ENCODE results near the gene FTSJ1. TPM values are rescaled to one million over a fixed set of nuclear protein-coding genes. Genes with fewer than 3 reads are reported as not detected.

The FTSJ1 gene
- total and polyA plus RNA-seq, 2 of the 8 experiments (the other 6 are each of a cell fraction or from before 2014, with no cell fraction given): 62.4 to 80.4 TPM

DNA sequence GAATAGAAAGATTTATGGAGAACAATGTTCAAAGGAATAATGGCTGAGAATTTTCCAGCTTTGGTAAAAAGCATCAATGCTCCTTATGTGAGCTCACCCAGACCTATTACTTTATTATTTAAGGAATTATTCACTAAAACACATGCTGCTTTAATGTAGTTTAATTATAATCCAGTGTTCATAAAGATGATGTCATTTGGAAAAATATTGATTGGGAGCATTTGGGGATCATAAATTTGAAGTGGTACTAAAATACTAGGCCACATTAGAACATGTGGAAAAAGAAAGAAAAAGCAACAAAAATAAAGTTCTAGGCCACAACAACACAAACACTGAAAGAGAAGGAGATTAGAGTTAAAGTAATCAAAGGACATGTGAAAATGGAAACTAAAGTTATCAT, 25.9 kb upstream of the FTSJ1 start:
- Histone ChIP-seq H3K79me1 (ENCODE audit: low read depth, low read length) (no peaks in the 10 kb centered on the region), H4K8ac (ENCODE audit: extremely low read depth, insufficient read depth, low read length) (no peak overlapping the region), H4K91ac (replicated peaks; ENCODE audit: insufficient read length, low read length) (no peak overlapping the region), H3K14ac (ENCODE audit: insufficient read length) (no peak overlapping the region), H3K27me3 (replicated peaks in 1 of 4; ENCODE audit: control insufficient read depth in 3 of 4, extremely low read depth in 1 of 4, insufficient read depth in 3 of 4, low read length in 3 of 4) (no peaks in the 10 kb centered on the region), H3K4ac (replicated peaks; ENCODE audit: insufficient read length, low read depth, low read length) (no peak overlapping the region), H3K4me2 (ENCODE audit: insufficient read depth in 1 of 2, low read depth in 2 of 2, low read length in 2 of 2) (no peak overlapping the region), H2BK5ac (ENCODE audit: low read depth, low read length) (no peak overlapping the region), H2BK12ac (ENCODE audit: low read depth, low read length) (no peak overlapping the region), H3K4me3 (ENCODE audit: extremely low read depth in 1 of 4, insufficient read depth in 2 of 4, low read depth in 3 of 4, low read length in 4 of 4) (no peak overlapping the region), H2BK120ac (replicated peaks; ENCODE audit: low read depth, low read length) (no peak overlapping the region), H4K5ac (ENCODE audit: insufficient read length, low read depth, low read length) (no peak overlapping the region), H3K4me1 (replicated peaks in 1 of 4; ENCODE audit: control insufficient read depth in 3 of 4, insufficient read depth in 4 of 4, low read length in 3 of 4) (no peaks in the 10 kb centered on the region), H2AFZ (ENCODE audit: low read length) (no peak overlapping the region), H3K79me2 (ENCODE audit: control insufficient read depth in 1 of 2, insufficient read depth in 2 of 2, low read length in 2 of 2) (no peaks in the 10 kb centered on the region), H3K23me2 (ENCODE audit: low read depth, low read length) (no peaks in the 10 kb centered on the region), H3K23ac (ENCODE audit: insufficient read length) (no peak overlapping the region), H3K18ac (ENCODE audit: extremely low read depth, low read length) (no peak overlapping the region), H2BK15ac (ENCODE audit: low read length) (no peak overlapping the region), H2BK20ac (ENCODE audit: low read length) (no peak overlapping the region), H3K56ac (replicated peaks; ENCODE audit: insufficient read length, low read depth, low read length) (no peak overlapping the region), H3K36me3 (ENCODE audit: control insufficient read depth in 2 of 4, insufficient read depth in 4 of 4, low read length in 3 of 4) (no peaks in the 10 kb centered on the region), H3K9ac (replicated peaks in 1 of 4; ENCODE audit: extremely low read depth in 1 of 4, low read depth in 3 of 4, low read length in 3 of 4) (no peak overlapping the region), H2AK5ac (ENCODE audit: low read depth, low read length) (no peak overlapping the region), H3K27ac (ENCODE audit: low read depth, low read length) (no peak overlapping the region), H4K20me1 (replicated peaks in 1 of 2; ENCODE audit: control insufficient read depth in 1 of 2, insufficient read depth in 2 of 2, low read length in 2 of 2) (no peaks in the 10 kb centered on the region), H3K9me3 (ENCODE audit: insufficient read depth in 2 of 2, low read depth in 1 of 2, low read length in 1 of 2) (no peaks in the 10 kb centered on the region)
- POLR2A ChIA-PET (ENCODE audit: partially characterized antibody): no interaction called here
- no peak for DNase-seq (ENCODE audit: low read depth in 1 of 2, low spot score in 2 of 2)
- CTCF ChIA-PET (ENCODE audit: partially characterized antibody): no interaction called here
- FAIRE-seq: no peak
- TF ChIP-seq BACH1 (IDR thresholded peaks at IDR 0.05; ENCODE audit: low read length): no peak
- TF ChIP-seq JUND (IDR thresholded peaks at IDR 0.05; ENCODE audit: low read length): no peak
- no peak for TF ChIP-seq CTCF (IDR thresholded peaks at IDR 0.05; ENCODE audit: control extremely low read depth in 1 of 3, insufficient read depth in 1 of 3, low read depth in 1 of 3, low read length in 3 of 3)
- no peak for TF ChIP-seq SIX5 (IDR thresholded peaks at IDR 0.05; ENCODE audit: low read depth, low read length)
- no peak for TF ChIP-seq GABPA (IDR thresholded peaks at IDR 0.05; ENCODE audit: borderline replicate concordance, insufficient read depth, low read length)
- TF ChIP-seq GTF2F1 (IDR thresholded peaks at IDR 0.05; ENCODE audit: borderline replicate concordance, low read depth, low read length): no peak

Measured in H1 (cell line).